Prostate gland (tissue), 2 donors: ENCODE measurements around the gene SNRPN.

Experiments used
- CTCF ChIP-seq, 4 experiments: fragments of 200-600 bp in 2 of 4; fragments of 450-650 bp in 2 of 4; sonication (generic) in 2 of 4; IDR thresholded peaks; 1 replicate in 3 of 4; 2 replicates in 1 of 4; pipeline ENCODE4 v1.5.1; 2016 to 2019; ENCODE audit warnings: antibody characterized with exemption in 4 of 4, mild to moderate bottlenecking in 2 of 4, moderate library complexity in 2 of 4
- POLR2A ChIP-seq: fragments of 450-650 bp; IDR thresholded peaks from one replicate; pipeline ENCODE4 v1.6.1; 2016; ENCODE audit warnings: antibody characterized with exemption, mild to moderate bottlenecking

GRCh38 chr15:24956111-24956838 lies 1.5 kb downstream of the SNRPN start:
- TF ChIP-seq CTCF (IDR thresholded peaks at IDR 0.05) (no peak), POLR2A (peak; percentile 16)
